ENCODE results near the gene UBE2Q1.

DNA sequence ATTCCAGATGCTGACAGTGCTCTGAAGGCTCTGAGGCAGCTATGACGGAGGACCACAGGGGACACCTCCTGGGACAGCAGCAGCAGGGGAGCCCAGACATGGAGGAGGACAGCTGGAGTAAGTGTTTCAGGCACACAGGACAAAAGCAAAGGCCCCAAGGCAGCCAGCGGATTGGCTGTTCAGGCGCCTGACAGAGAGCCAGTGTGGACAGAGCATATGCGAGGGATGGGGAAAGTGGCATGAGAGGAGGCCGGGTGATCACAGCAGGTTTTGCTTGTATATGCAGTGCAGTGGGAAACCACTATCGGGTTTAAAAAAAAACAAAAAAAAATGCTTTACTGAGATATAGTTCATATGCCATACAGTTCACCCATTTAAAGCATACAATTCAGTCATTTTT is 28.2 kb upstream of the UBE2Q1 start:
- TF ChIP-seq, protein P1, sequence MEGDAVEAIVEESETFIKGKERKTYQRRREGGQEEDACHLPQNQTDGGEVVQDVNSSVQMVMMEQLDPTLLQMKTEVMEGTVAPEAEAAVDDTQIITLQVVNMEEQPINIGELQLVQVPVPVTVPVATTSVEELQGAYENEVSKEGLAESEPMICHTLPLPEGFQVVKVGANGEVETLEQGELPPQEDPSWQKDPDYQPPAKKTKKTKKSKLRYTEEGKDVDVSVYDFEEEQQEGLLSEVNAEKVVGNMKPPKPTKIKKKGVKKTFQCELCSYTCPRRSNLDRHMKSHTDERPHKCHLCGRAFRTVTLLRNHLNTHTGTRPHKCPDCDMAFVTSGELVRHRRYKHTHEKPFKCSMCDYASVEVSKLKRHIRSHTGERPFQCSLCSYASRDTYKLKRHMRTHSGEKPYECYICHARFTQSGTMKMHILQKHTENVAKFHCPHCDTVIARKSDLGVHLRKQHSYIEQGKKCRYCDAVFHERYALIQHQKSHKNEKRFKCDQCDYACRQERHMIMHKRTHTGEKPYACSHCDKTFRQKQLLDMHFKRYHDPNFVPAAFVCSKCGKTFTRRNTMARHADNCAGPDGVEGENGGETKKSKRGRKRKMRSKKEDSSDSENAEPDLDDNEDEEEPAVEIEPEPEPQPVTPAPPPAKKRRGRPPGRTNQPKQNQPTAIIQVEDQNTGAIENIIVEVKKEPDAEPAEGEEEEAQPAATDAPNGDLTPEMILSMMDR (IDR thresholded peaks at IDR 0.05; ENCODE audit: borderline replicate concordance, extremely low read depth, low read length, poor library complexity, severe bottlenecking), result no peak
- TF ChIP-seq EZH2 (IDR thresholded peaks at IDR 0.05; ENCODE audit: borderline replicate concordance, low read depth, low read length, severe bottlenecking), result no peak
